ENCODE data around the gene DIP2C.
"Not testable (repeated sequence)": the region's sequence is repeated elsewhere in the genome, so short reads cannot be mapped to it uniquely, and the experiment has no call there.

The DIP2C gene

DNA sequence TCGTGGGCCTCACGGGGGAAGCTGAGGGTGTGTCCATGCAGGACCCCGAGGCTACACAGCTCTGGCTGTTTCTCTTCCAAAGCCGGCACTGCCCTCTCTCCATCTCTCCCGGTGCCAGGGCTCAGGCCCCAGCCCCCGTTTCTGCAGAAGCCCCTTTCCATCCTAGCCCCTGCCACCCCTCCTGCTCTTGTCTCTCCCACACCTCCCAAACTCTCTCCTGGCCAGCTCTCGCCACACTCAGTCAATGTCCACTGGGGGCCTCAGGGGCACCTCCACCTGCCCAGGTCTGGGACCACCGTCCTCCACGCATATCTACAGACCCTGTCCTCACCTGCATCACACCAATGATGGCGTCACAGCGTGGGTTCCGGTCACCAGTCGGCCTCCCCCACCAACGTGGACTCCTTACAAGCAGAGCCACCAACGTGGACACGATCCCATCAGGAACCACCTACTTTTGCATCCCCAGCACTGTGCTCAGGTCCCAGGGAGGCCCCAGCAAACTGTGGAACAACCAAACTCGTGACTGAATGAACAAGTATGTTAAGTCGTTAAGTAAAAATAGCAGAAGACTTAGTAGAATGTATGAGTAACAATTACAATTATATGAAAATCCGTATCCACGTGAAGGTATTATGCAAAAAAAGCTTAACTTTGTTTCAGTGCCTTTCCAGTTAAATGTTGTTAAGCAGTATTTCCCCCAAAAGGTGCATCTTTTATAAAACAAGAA lies 38.4 kb downstream of the DIP2C start:
- DNase-seq = no peak
- H3K27ac Mint-ChIP-seq = no peak overlapping the region
- H3K4me1 Mint-ChIP-seq = no peaks in the 10 kb centered on the region
- CTCF ChIA-PET = no interaction called here
- peaks cover 3% of the 10 kb centered on the region for H3K27me3 Mint-ChIP-seq
- no peaks in the 10 kb centered on the region for H3K9me3 Mint-ChIP-seq
- H3K4me3 Mint-ChIP-seq = no peak overlapping the region
- H3K36me3 Mint-ChIP-seq = no peaks in the 10 kb centered on the region

DNA sequence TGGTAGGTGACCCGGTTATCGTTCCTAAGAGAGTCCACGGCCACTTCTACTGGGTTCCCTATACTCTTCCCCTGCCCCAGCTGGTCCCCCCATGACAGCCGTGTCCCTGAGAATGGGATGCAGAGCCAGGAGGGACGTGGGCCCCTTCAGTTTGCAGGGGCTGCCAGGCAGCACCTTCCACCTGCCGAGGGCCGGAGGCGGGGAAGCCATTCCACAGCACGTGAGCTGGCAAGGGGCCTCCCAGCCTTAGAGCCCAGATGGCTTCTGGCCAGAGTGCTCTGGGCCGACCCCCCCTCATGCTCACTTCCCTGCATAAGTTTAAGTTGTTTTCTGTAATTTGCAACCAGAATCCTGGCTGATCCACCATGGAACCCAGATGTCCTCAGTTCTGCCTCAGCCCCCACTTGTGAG lies 39.0 kb downstream of the DIP2C start:
- H3K9me3 Mint-ChIP-seq = no peaks in the 10 kb centered on the region
- no peak for DNase-seq
- peaks cover 3% of the 10 kb centered on the region for H3K27me3 Mint-ChIP-seq
- no peak overlapping the region for H3K27ac Mint-ChIP-seq
- CTCF ChIA-PET = no interaction called here
- no peaks in the 10 kb centered on the region for H3K4me1 Mint-ChIP-seq
- H3K36me3 Mint-ChIP-seq = no peaks in the 10 kb centered on the region
- no peak overlapping the region for H3K4me3 Mint-ChIP-seq

DNA sequence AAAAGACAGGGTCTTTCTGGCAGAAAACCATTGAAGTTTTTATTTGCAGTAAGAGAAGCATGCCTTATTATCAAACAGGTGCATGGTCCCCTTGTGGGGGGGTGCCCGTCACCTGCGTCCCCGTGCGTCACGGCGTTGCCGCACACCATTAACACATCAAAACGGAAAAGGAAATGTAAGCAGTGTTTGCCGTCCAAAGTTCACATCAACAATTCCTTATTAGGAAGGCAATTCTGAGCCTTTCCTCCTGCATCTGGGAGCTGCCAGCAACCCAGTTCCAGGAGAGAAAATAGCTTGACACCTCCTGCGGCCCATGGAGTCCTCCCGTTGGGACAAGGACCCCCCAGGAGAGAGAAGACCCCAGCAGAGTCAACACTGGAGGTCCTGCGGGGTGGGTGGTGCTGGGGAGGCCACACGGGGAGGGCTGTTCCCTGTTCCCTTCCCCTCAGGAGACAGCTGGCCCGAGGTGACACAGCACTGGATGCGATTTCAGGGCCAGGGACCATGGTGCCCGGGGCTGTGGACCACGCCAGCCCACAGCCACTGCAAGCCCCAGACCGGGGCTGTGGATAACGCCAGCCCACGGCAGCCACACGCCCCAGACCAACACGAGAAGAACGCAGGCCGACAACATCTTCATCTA lies 39.5 kb downstream of the DIP2C start:
- DNase-seq = no peak
- Mint-ChIP-seq H3K36me3 (no peaks in the 10 kb centered on the region), H3K27ac (no peak overlapping the region), H3K4me1 (no peaks in the 10 kb centered on the region), H3K27me3 (peaks cover 3% of the 10 kb centered on the region), H3K4me3 (no peak overlapping the region), H3K9me3 (no peaks in the 10 kb centered on the region)
- CTCF ChIA-PET = no interaction called here

DNA sequence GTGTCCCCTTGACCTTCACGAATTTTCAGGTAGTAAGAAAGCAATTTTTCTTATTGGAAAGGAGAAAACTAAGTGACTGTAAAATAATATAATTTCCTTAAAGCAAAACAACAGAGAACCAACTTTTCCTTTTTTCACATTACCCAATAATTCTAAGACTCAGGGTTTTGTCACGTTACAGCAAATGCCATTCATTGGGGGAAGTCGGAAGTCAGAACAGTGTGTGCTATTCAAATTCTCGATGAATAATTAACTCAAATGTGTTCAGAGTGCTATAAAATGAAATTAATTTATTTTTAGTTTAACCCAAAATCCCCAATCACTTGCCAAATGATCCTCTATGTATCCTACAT lies 40.0 kb downstream of the DIP2C start:
- Mint-ChIP-seq H3K27me3 (peaks cover 3% of the 10 kb centered on the region), H3K4me3 (no peak overlapping the region), H3K4me1 (no peaks in the 10 kb centered on the region), H3K27ac (no peak overlapping the region), H3K9me3 (no peaks in the 10 kb centered on the region), H3K36me3 (no peaks in the 10 kb centered on the region)
- CTCF ChIA-PET = no interaction called here
- no peak for DNase-seq

DNA sequence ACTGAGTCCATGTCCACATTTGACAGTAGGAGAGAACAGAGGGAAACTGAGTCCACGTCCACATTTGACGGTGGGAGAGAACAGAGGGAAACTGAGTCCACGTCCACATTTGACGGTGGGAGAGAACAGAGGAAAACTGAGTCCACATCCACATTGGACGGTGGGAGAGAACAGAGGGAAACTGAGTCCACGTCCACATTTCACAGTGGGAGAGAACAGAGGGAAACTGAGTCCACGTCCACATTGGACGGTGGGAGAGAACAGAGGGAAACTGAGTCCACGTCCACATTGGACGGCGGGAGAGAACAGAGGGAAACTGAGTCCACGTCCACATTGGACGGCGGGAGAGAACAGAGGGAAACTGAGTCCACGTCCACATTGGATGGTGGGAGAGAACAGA lies 42.4 kb downstream of the DIP2C start:
- H3K27me3 Mint-ChIP-seq, CTCF ChIA-PET, H3K4me3 Mint-ChIP-seq, H3K36me3 Mint-ChIP-seq, H3K9me3 Mint-ChIP-seq, H3K27ac Mint-ChIP-seq, H3K4me1 Mint-ChIP-seq, DNase-seq: not testable (repeated sequence)

DNA sequence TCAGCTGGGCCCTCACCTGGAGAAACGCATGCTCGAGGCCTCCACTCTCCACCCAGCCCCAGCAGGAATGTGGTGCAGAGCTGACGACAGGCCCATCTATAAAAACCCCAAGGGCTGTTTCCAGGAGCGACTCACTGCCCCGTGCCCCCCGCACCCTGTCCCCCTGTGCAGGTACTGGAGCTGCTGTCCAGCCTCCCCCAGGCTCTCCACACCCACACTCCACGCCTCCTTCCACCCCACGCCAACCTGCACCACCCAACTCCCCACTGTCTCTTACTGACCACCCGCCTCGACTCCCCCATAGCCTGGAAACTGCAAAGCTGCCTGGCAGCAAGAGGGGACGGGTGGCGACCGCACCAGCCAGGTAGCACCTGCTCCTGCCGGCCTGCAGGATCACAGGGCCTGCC lies 43.3 kb downstream of the DIP2C start:
- DNase-seq = no peak
- Mint-ChIP-seq H3K27me3 (peaks cover 3% of the 10 kb centered on the region), H3K4me3 (no peak overlapping the region), H3K9me3 (no peaks in the 10 kb centered on the region), H3K36me3 (no peaks in the 10 kb centered on the region), H3K27ac (no peak overlapping the region), H3K4me1 (no peaks in the 10 kb centered on the region)
- CTCF ChIA-PET = no interaction called here

DNA sequence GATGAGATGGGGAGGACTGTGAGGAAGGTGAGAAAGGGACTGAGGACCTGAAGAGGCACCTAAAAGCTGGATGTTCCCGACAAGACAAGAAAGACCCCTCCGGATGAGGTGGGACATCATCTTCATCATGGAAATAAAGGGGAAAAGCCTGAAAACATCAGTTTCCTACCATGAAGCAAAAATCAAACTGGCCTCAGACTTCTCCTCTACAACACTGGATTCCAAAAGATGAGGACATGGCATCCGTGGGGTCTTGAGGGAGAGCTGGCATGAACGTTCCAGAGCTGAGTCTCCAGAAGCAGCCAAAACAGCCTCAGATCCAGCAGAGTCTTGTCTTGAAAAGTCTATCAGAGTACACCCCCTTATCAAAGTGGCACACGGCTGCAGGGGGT lies 44.5 kb downstream of the DIP2C start:
- peaks cover 3% of the 10 kb centered on the region for H3K27me3 Mint-ChIP-seq
- no peaks in the 10 kb centered on the region for H3K36me3 Mint-ChIP-seq
- H3K9me3 Mint-ChIP-seq = no peaks in the 10 kb centered on the region
- no peaks in the 10 kb centered on the region for H3K4me1 Mint-ChIP-seq
- H3K27ac Mint-ChIP-seq = no peak overlapping the region
- no peak overlapping the region for H3K4me3 Mint-ChIP-seq
- DNase-seq = no peak
- CTCF ChIA-PET = no interaction called here

DNA sequence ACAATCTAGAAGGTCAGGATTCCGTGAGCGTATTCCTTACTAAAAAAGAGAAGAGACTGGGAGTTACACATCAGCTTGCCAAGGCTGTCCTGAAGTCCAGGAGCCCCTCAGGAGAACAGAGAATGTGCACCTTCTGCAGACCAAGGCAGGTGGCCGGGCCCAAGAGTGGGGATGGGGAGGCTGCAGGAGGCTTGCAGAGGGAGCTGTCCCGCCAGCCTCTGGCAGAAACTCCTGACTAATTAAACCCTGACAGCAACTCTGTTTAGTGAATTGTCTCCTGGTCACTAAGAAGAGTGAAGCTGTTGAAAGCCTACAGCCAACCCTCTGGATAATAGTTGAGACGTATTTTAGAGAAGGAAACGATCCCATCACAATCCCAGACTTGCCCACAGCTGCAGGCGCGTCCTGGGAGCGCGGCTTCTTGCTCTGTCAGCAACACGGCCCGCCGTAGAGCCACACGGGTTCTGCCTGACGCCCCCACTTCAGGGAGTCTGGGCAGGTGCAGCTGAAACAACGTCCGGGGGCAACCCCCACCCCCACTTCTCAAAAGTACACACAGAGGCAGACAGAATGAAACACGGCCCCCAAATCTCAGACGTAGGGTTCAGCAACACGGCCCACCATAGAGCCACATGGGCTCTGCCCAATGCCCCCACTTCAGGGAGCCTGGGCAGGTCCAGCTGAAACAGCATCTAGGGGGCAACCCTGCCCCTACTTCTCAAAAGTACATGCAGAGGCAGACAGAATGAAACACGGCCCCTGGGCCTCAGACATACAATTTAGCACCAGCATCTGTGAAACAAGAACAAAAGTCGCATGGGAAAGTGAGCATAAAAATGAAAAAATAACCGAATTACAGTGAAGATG lies 45.2 kb downstream of the DIP2C start:
- H3K36me3 Mint-ChIP-seq = no peaks in the 10 kb centered on the region
- no peak overlapping the region for H3K27ac Mint-ChIP-seq
- no peak for DNase-seq
- H3K9me3 Mint-ChIP-seq = no peaks in the 10 kb centered on the region
- peaks cover 3% of the 10 kb centered on the region for H3K27me3 Mint-ChIP-seq
- H3K4me3 Mint-ChIP-seq = no peak overlapping the region
- no peaks in the 10 kb centered on the region for H3K4me1 Mint-ChIP-seq
- CTCF ChIA-PET = no interaction called here

DNA sequence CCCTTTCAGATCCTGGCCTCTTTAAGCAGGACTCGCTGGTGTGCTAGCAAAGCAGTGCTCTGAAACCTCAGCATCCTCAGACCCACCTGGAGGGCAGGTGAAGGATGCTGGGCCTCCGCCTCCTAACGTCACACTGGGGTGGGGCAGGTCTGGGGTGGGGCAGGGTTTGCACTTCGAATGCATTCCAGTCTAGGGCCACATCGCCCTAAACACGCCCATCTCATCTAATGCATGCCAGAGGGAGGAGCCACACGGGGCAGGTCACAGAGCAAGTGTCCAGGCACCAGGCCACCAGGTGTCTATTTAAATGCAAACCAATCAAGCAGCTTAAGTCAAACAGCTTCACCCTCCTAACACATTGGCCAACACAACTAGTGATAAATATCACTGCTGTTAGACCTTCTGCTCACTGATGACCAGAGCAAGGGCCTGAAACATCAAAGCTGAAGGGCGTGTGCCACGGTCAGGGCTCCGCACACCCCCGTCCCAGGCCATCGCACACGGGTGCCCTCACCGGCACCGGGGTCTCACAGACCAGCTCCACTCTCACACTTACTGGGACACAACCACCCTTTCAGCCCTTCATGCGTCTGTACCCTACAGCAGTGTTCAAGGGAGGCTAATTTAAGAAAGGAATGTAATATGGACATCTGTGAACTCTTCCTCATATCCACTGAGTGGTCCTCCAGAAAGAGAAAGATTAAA lies 47.1 kb downstream of the DIP2C start:
- Mint-ChIP-seq H3K36me3 (no peaks in the 10 kb centered on the region), H3K9me3 (no peaks in the 10 kb centered on the region), H3K27me3 (peaks cover 11% of the 10 kb centered on the region), H3K4me1 (no peaks in the 10 kb centered on the region), H3K4me3 (no peak overlapping the region), H3K27ac (no peak overlapping the region)
- DNase-seq = no peak
- CTCF ChIA-PET = no interaction called here

DNA sequence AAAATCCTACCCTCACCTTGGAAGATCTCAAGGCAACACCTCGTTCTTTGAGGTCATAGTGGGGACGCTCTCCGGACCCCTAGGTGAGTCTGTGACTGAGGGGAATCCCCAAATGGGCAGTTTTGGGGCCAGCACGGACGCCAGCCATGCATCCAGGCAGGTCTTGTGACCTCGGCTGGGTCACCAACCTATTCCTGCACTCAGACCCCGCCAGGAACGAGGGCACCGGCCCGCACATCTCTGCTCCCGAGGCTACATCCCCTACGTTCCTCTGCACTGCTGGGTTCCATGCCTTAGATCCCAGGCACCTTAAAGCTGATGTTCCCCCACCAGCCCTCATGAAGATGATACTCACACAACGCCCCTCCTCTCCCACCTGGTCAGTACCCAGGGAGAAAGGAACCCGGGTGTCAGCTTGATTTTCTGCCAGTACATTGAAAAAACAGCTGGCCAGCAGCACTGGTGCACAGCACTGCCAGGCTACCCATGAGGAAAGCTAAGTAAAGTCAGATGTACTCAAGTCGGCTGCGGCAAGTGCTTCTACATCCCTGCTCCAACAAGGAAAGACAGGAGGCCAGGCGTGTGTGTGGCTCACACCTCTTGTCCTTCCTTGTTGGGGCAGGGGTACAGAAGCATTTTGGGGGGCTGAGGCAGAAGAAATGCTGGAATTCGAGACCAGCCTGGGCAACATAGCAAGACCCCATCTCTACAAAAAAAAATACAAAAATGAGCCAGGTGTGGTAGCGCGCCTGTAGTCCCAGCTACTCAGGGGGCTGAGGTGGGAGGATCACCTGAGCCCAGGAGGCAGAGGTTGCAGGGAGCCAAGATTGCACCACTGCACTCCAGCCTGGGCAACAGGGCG lies 48.1 kb downstream of the DIP2C start:
- no peaks in the 10 kb centered on the region for H3K4me1 Mint-ChIP-seq
- CTCF ChIA-PET = no interaction called here

DNA sequence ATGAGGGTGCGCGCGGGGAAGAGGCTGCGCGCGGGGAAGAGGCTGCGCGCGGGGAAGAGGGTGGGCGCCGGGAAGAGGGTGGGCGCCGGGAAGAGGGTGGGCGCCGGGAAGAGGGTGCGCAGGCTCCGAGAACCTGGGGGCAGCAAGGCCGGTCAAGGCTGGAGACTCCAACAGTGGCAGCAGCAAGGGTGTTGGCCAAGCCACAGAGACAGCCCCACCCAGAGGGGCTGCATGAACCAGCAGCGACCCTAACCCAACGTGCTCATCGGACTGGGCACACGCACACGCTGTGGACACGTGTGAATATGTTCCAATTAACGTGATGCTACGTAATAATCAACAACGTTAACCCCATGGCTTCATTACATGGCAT lies 48.8 kb downstream of the DIP2C start:
- Mint-ChIP-seq H3K36me3 (no peaks in the 10 kb centered on the region), H3K9me3 (no peaks in the 10 kb centered on the region), H3K27me3 (peaks cover 24% of the 10 kb centered on the region), H3K4me3 (no peak overlapping the region), H3K27ac (no peak overlapping the region), H3K4me1 (no peaks in the 10 kb centered on the region)
- CTCF ChIA-PET = no interaction called here
- DNase-seq = no peak

More for the DNA sequence above, 48.1 kb downstream of the DIP2C start:
- Mint-ChIP-seq H3K9me3 (no peaks in the 10 kb centered on the region), H3K27ac (no peak overlapping the region), H3K36me3 (no peaks in the 10 kb centered on the region), H3K4me3 (no peak overlapping the region), H3K27me3 (peaks cover 20% of the 10 kb centered on the region)
- DNase-seq = no peak

DNA sequence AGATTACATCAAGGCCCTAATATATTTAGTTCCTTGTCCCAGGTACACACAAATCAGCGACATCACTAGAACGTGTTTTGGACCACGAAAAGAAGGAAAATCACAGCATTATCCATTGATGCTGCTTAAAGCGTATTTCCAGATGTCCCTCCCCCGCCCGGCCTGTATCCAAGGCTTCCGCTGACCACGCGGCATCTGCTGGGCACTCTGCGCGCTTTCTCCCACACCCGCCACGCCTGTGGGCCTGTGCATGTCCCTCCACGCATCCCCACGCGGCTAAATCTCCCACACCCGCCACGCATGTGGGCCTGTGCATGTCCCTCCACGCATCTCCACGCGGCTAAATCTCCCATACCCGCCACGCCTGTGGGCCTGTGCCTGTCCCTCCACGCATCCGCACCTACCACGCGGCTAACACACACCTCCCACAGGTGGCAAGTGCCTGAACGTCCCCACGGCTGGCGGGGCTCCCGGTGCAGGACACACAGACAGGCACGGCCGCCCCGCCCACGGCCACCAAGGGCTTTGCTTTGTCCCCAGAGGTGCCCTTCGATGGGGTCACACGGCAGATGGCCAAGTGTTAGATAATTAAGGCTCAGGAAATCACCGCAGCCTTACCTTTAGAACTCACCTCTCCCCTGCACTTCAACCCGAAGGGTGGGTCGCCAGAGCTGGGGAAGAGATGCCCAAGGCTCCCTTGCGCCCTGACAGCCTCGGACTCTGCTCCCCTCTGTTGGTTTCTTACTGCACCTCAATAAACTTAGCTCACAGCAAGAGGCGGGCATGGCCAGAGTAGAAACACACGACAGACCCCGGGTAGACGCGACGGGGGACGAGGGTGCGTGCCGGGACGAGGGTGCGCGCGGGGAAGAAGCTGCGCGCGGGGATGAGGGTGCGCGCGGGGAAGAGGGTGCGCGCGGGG lies 49.5 kb downstream of the DIP2C start:
- no peak overlapping the region for H3K4me3 Mint-ChIP-seq
- H3K27me3 Mint-ChIP-seq = peaks cover 31% of the 10 kb centered on the region
- no peaks in the 10 kb centered on the region for H3K9me3 Mint-ChIP-seq
- CTCF ChIA-PET = no interaction called here
- no peak overlapping the region for H3K27ac Mint-ChIP-seq
- H3K4me1 Mint-ChIP-seq = no peaks in the 10 kb centered on the region
- no peaks in the 10 kb centered on the region for H3K36me3 Mint-ChIP-seq
- no peak for DNase-seq

All from activated naive CD4-positive, alpha-beta T cell treated with anti-CD3 and anti-CD28 coated beads, Interleukin-2, amount 10 ng/mL, durations not matched to agents 7 days and 5 days (primary cell).